Left hindlimb (tissue), 1 donor: ENCODE measurements around the gene CTDSP2.
"Not testable (repeated sequence)": the region's sequence is repeated elsewhere in the genome, so short reads cannot be mapped to it uniquely, and the experiment has no call there.

Source experiments
- DNase-seq: peaks from one replicate; pipeline ENCODE4 v3.0.0-alpha.2; 2018

The CTDSP2 gene

GRCh38 chr12:57846577-57847319, at the start of gene CTDSP2:
Gene CTDSP2, minus strand, starts transcription at chr12:57846729. Its CDS starts 294 bp downstream, at chr12:57846435.
- DNase-seq: peak; percentile 100

- no peak for DNase-seq
Observed at GRCh38 chr12:57896115-57896433, 49.5 kb upstream of the CTDSP2 start.

- no peak for DNase-seq
Observed at GRCh38 chr12:57895389-57896114, 49.0 kb upstream of the CTDSP2 start.

GRCh38 chr12:57894399-57895292, 48.1 kb upstream of the CTDSP2 start:
- DNase-seq: peak; percentile 70

- DNase-seq: peak; percentile 99
Observed at GRCh38 chr12:57893431-57894353, 47.2 kb upstream of the CTDSP2 start.

GRCh38 chr12:57892232-57892972, 45.9 kb upstream of the CTDSP2 start:
- DNase-seq: no peak

GRCh38 chr12:57891542-57892228, 45.2 kb upstream of the CTDSP2 start:
- no peak for DNase-seq

- no peak for DNase-seq
Observed at GRCh38 chr12:57890191-57891115, 43.9 kb upstream of the CTDSP2 start.

- DNase-seq: peak; percentile 93
Observed at GRCh38 chr12:57889500-57889989, 43.0 kb upstream of the CTDSP2 start.

GRCh38 chr12:57888409-57889157, 42.1 kb upstream of the CTDSP2 start:
- peak; percentile 80 for DNase-seq

GRCh38 chr12:57887631-57888408, 41.3 kb upstream of the CTDSP2 start:
- peak; percentile 66 for DNase-seq

- DNase-seq: not testable (repeated sequence)
Observed at GRCh38 chr12:57886964-57887363, 40.4 kb upstream of the CTDSP2 start.

GRCh38 chr12:57886542-57886941, 40.0 kb upstream of the CTDSP2 start:
- DNase-seq: no peak

GRCh38 chr12:57885207-57885606, 38.7 kb upstream of the CTDSP2 start:
- DNase-seq: no peak

- no peak for DNase-seq
Observed at GRCh38 chr12:57883700-57884099, 37.2 kb upstream of the CTDSP2 start.

GRCh38 chr12:57883057-57883456, 36.5 kb upstream of the CTDSP2 start:
- DNase-seq: no peak

- no peak for DNase-seq
Observed at GRCh38 chr12:57882575-57882974, 36.0 kb upstream of the CTDSP2 start.

GRCh38 chr12:57881475-57881874, 34.9 kb upstream of the CTDSP2 start:
- DNase-seq: no peak
